MG63 (cell line): ENCODE measurements around the gene STRIP2. TPM values are rescaled to one million over a fixed set of nuclear protein-coding genes. Genes with fewer than 3 reads are reported as not detected.

Experiments used
- DNase-seq: peaks from one replicate; pipeline ENCODE4 v3.0.0-alpha.2; 2020
- H3K27me3 ChIP-seq: fragments of 250-450 bp; sonication (Bioruptor Pico); 2 replicates; pipeline ENCODE4 v1.5.1; 2020; ENCODE audit warnings: mild to moderate bottlenecking, moderate library complexity
- H3K36me3 ChIP-seq: fragments of 250-450 bp; sonication (Bioruptor Pico); 2 replicates; pipeline ENCODE4 v1.5.1; 2020; ENCODE audit warnings: mild to moderate bottlenecking, moderate library complexity
- H3K4me3 ChIP-seq: fragments of 250-450 bp; sonication (Bioruptor Pico); 2 replicates; pipeline ENCODE4 v1.5.1; 2020; ENCODE audit warnings: mild to moderate bottlenecking, moderate library complexity
- H3K9me3 ChIP-seq: fragments of 250-450 bp; sonication (Bioruptor Pico); 2 replicates; pipeline ENCODE4 v1.5.1; 2020; ENCODE audit warnings: mild to moderate bottlenecking, moderate library complexity
- total RNA-seq: library from RNA; depleted of rRNA; stranded (reverse); fragments of >200 nt; shearing (Covaris generic); gene quantifications from 2 replicates; pipeline ENCODE4 v1.2.3, GENCODE V29; 2014; ENCODE audit warnings: low replicate concordance

STRIP2 gene
- total RNA-seq, 1 experiment from 2014 or later = 2.3 TPM

GRCh38 chr7:129496653-129497052, 62.4 kb downstream of the STRIP2 start:
- H3K36me3 ChIP-seq = no peaks in the 10 kb centered on the region
- DNase-seq = no peak

GRCh38 chr7:129497156-129497555, 62.9 kb downstream of the STRIP2 start:
- Histone ChIP-seq H3K4me3 (no peak overlapping the region), H3K9me3 (no peaks in the 10 kb centered on the region), H3K27me3 (no peaks in the 10 kb centered on the region), H3K36me3 (no peaks in the 10 kb centered on the region)
- DNase-seq = no peak

More at GRCh38 chr7:129496653-129497052, 62.4 kb downstream of the STRIP2 start:
- no peaks in the 10 kb centered on the region for H3K9me3 ChIP-seq
- no peak overlapping the region for H3K4me3 ChIP-seq
- no peaks in the 10 kb centered on the region for H3K27me3 ChIP-seq

- no peak for DNase-seq
- Histone ChIP-seq H3K4me3 (no peak overlapping the region), H3K27me3 (no peaks in the 10 kb centered on the region)
Measured at GRCh38 chr7:129498021-129498420, 63.8 kb downstream of the STRIP2 start.

GRCh38 chr7:129499999-129500398, 65.8 kb downstream of the STRIP2 start:
- no peak overlapping the region for H3K4me3 ChIP-seq
- DNase-seq = no peak
- no peaks in the 10 kb centered on the region for H3K9me3 ChIP-seq
- no peaks in the 10 kb centered on the region for H3K36me3 ChIP-seq
- H3K27me3 ChIP-seq = no peaks in the 10 kb centered on the region

More at GRCh38 chr7:129498021-129498420, 63.8 kb downstream of the STRIP2 start:
- Histone ChIP-seq H3K9me3 (no peaks in the 10 kb centered on the region), H3K36me3 (no peaks in the 10 kb centered on the region)

- peak; percentile 75 for DNase-seq
- H3K36me3 ChIP-seq = no peaks in the 10 kb centered on the region
- H3K4me3 ChIP-seq = peak within 1 kb of the TSS; percentile 42
- no peaks in the 10 kb centered on the region for H3K27me3 ChIP-seq
- no peaks in the 10 kb centered on the region for H3K9me3 ChIP-seq
Measured at GRCh38 chr7:129501760-129502707, 67.8 kb downstream of the STRIP2 start, which contains the start of gene SMKR1. SMKR1 (plus strand) TSS chr7:129502531; CDS start chr7:129502825, 294 bp downstream.

GRCh38 chr7:129502708-129503685, 68.8 kb downstream of the STRIP2 start:
- no peak for DNase-seq

GRCh38 chr7:129503725-129504124, 69.5 kb downstream of the STRIP2 start:
- Histone ChIP-seq H3K9me3 (no peaks in the 10 kb centered on the region), H3K36me3 (no peaks in the 10 kb centered on the region), H3K27me3 (no peaks in the 10 kb centered on the region), H3K4me3 (no peak overlapping the region)
- no peak for DNase-seq

More at GRCh38 chr7:129502708-129503685, 68.8 kb downstream of the STRIP2 start:
- H3K9me3 ChIP-seq = no peaks in the 10 kb centered on the region
- H3K36me3 ChIP-seq = no peaks in the 10 kb centered on the region
- peak overlapping the region; percentile 42 for H3K4me3 ChIP-seq
- H3K27me3 ChIP-seq = no peaks in the 10 kb centered on the region

GRCh38 chr7:129512192-129512591, 78.0 kb downstream of the STRIP2 start:
- H3K27me3 ChIP-seq = no peaks in the 10 kb centered on the region
- H3K4me3 ChIP-seq = no peak overlapping the region
- H3K9me3 ChIP-seq = no peaks in the 10 kb centered on the region
- no peaks in the 10 kb centered on the region for H3K36me3 ChIP-seq
- no peak for DNase-seq

- H3K27me3 ChIP-seq = no peaks in the 10 kb centered on the region
Measured at GRCh38 chr7:129513546-129513945, 79.3 kb downstream of the STRIP2 start.

GRCh38 chr7:129514683-129515082, 80.5 kb downstream of the STRIP2 start:
- H3K4me3 ChIP-seq = no peak overlapping the region
- H3K36me3 ChIP-seq = no peaks in the 10 kb centered on the region
- H3K27me3 ChIP-seq = no peaks in the 10 kb centered on the region
- no peaks in the 10 kb centered on the region for H3K9me3 ChIP-seq
- DNase-seq = peak; percentile 11

More at GRCh38 chr7:129513546-129513945, 79.3 kb downstream of the STRIP2 start:
- no peak overlapping the region for H3K4me3 ChIP-seq
- DNase-seq = no peak
- H3K36me3 ChIP-seq = no peaks in the 10 kb centered on the region
- no peaks in the 10 kb centered on the region for H3K9me3 ChIP-seq

GRCh38 chr7:129515381-129515780, 81.1 kb downstream of the STRIP2 start:
- DNase-seq = no peak
- Histone ChIP-seq H3K4me3 (no peak overlapping the region), H3K9me3 (no peaks in the 10 kb centered on the region), H3K27me3 (no peaks in the 10 kb centered on the region), H3K36me3 (no peaks in the 10 kb centered on the region)

GRCh38 chr7:129517931-129518330, 83.7 kb downstream of the STRIP2 start:
- Histone ChIP-seq H3K4me3 (no peak overlapping the region), H3K9me3 (no peaks in the 10 kb centered on the region), H3K36me3 (no peaks in the 10 kb centered on the region), H3K27me3 (no peaks in the 10 kb centered on the region)
- no peak for DNase-seq

- H3K4me3 ChIP-seq = no peak overlapping the region
- H3K27me3 ChIP-seq = no peaks in the 10 kb centered on the region
- DNase-seq = no peak
- no peaks in the 10 kb centered on the region for H3K9me3 ChIP-seq
- H3K36me3 ChIP-seq = no peaks in the 10 kb centered on the region
Measured at GRCh38 chr7:129519464-129519863, 85.2 kb downstream of the STRIP2 start.

- no peak for DNase-seq
- Histone ChIP-seq H3K4me3 (no peak overlapping the region), H3K27me3 (no peaks in the 10 kb centered on the region), H3K9me3 (no peaks in the 10 kb centered on the region), H3K36me3 (no peaks in the 10 kb centered on the region)
Measured at GRCh38 chr7:129522088-129522970, 88.1 kb downstream of the STRIP2 start.

- no peak overlapping the region for H3K4me3 ChIP-seq
- no peak for DNase-seq
- H3K27me3 ChIP-seq = no peaks in the 10 kb centered on the region
- no peaks in the 10 kb centered on the region for H3K36me3 ChIP-seq
- H3K9me3 ChIP-seq = no peaks in the 10 kb centered on the region
Measured at GRCh38 chr7:129522971-129523340, 88.7 kb downstream of the STRIP2 start.

GRCh38 chr7:129523924-129524323, 89.7 kb downstream of the STRIP2 start:
- H3K9me3 ChIP-seq = no peaks in the 10 kb centered on the region
- H3K4me3 ChIP-seq = no peak overlapping the region
- DNase-seq = no peak
- H3K27me3 ChIP-seq = no peaks in the 10 kb centered on the region
- H3K36me3 ChIP-seq = no peaks in the 10 kb centered on the region
